Loucy (cell line): Measurements from ENCODE around the gene RSPH9.

Source experiments
- EZH2phosphoT487 ChIP-seq: fragments of 200-600 bp; IDR thresholded peaks from 2 replicates; pipeline ENCODE4 v1.6.1; 2018; ENCODE audit warnings: antibody characterized with exemption, mild to moderate bottlenecking, moderate library complexity, borderline replicate concordance
- TF ChIP-seq, protein P1 (sequence below): fragments of 200-600 bp; sonication (generic); conservative IDR thresholded peaks from 2 replicates; pipeline ENCODE4 v1.5.1; 2014; ENCODE audit warnings: mild to moderate bottlenecking, antibody characterized with exemption, low read length

DNA sequence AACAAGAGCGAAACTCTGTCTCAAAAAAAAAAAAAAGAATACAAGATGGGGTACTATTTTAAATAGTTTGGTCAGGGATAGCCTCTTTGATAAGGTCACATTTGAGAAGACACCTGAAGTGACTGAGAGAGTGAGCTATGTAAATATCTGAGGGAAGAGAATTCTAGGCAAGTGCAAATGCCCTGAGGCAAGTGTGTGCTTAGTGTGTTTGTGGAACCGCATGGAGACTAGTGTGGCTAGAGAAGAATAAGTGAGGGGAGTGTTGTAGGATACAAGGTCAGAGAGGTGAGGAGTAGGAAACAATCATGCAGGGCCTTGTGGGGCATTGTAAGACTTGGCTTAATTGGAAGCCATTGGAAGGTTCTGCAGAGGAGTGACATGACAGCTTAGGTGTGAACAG, 3.4 kb downstream of the RSPH9 start:
- TF ChIP-seq, protein P1, sequence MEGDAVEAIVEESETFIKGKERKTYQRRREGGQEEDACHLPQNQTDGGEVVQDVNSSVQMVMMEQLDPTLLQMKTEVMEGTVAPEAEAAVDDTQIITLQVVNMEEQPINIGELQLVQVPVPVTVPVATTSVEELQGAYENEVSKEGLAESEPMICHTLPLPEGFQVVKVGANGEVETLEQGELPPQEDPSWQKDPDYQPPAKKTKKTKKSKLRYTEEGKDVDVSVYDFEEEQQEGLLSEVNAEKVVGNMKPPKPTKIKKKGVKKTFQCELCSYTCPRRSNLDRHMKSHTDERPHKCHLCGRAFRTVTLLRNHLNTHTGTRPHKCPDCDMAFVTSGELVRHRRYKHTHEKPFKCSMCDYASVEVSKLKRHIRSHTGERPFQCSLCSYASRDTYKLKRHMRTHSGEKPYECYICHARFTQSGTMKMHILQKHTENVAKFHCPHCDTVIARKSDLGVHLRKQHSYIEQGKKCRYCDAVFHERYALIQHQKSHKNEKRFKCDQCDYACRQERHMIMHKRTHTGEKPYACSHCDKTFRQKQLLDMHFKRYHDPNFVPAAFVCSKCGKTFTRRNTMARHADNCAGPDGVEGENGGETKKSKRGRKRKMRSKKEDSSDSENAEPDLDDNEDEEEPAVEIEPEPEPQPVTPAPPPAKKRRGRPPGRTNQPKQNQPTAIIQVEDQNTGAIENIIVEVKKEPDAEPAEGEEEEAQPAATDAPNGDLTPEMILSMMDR, result no peak
- no peak for TF ChIP-seq EZH2phosphoT487
